Smooth muscle cell of the brain vasculature (primary cell): ENCODE measurements around the gene LPAR5.

Experiments
- DNase-seq: peaks from one replicate; pipeline ENCODE4 v3.0.0-alpha.2; 2012; ENCODE audit warnings: low read depth, low spot score

LPAR5 gene

GRCh38 chr12:6635856-6636531, at the start of gene LPAR5:
TSS of gene LPAR5 (minus strand) at chr12:6635959. CDS start at chr12:6621248, 14,711 bp downstream.
- DNase-seq: no peak

GRCh38 chr12:6684609-6685008, 48.9 kb upstream of the LPAR5 start:
- DNase-seq: no peak

GRCh38 chr12:6676962-6677361, 41.2 kb upstream of the LPAR5 start:
- DNase-seq: no peak

- DNase-seq: no peak
Measured at GRCh38 chr12:6672143-6672542, 36.4 kb upstream of the LPAR5 start.

GRCh38 chr12:6667559-6668210, 31.9 kb upstream of the LPAR5 start:
- no peak for DNase-seq

GRCh38 chr12:6666211-6666610, 30.5 kb upstream of the LPAR5 start:
- no peak for DNase-seq

- no peak for DNase-seq
Measured at GRCh38 chr12:6664902-6665301, 29.1 kb upstream of the LPAR5 start.

- peak; percentile 98 for DNase-seq
Measured at GRCh38 chr12:6662906-6663742, 27.4 kb upstream of the LPAR5 start, which contains the start of gene ING4. TSS of gene ING4 (minus strand) at chr12:6663119. CDS start at chr12:6663101, 18 bp downstream.

GRCh38 chr12:6662602-6662905, 26.8 kb upstream of the LPAR5 start:
- DNase-seq: no peak

- no peak for DNase-seq
Measured at GRCh38 chr12:6653987-6654386, 18.2 kb upstream of the LPAR5 start.

GRCh38 chr12:6653342-6653741, 17.6 kb upstream of the LPAR5 start:
- DNase-seq: no peak

GRCh38 chr12:6652391-6652790, 16.6 kb upstream of the LPAR5 start:
- no peak for DNase-seq

- DNase-seq: no peak
Measured at GRCh38 chr12:6650832-6651231, 15.1 kb upstream of the LPAR5 start.

- no peak for DNase-seq
Measured at GRCh38 chr12:6647083-6647604, 11.4 kb upstream of the LPAR5 start, which contains the start of gene ACRBP. TSS of gene ACRBP (minus strand) at chr12:6647432. CDS start at chr12:6647366, 66 bp downstream.

GRCh38 chr12:6646276-6647082, 10.7 kb upstream of the LPAR5 start:
- no peak for DNase-seq

- DNase-seq: no peak
Measured at GRCh38 chr12:6644903-6645302, 9.1 kb upstream of the LPAR5 start.

GRCh38 chr12:6644257-6644596, 8.5 kb upstream of the LPAR5 start:
- no peak for DNase-seq

- no peak for DNase-seq
Measured at GRCh38 chr12:6643569-6644256, 8.0 kb upstream of the LPAR5 start.

- no peak for DNase-seq
Measured at GRCh38 chr12:6641131-6641530, 5.4 kb upstream of the LPAR5 start.

GRCh38 chr12:6640497-6640896, 4.7 kb upstream of the LPAR5 start:
- DNase-seq: no peak
